Type B pancreatic cell (in vitro differentiated cells): ENCODE results near the gene IQGAP3. TPM values are rescaled to one million over a fixed set of nuclear protein-coding genes. Genes with fewer than 3 reads are reported as not detected.

Experiments used
- DNase-seq: peaks from one replicate; pipeline ENCODE4 v3.0.0; 2021; ENCODE audit warnings: mixed read lengths; ENCODE audit not compliant: unreplicated experiment; ENCODE audit errors: extremely low spot score
- H3K27ac Mint-ChIP-seq: 2 replicates; pipeline ENCODE4 v1.8.0; 2021; ENCODE audit warnings: mild to moderate bottlenecking, mixed read lengths
- H3K27me3 Mint-ChIP-seq: 2 replicates; pipeline ENCODE4 v1.8.0; 2021; ENCODE audit warnings: mixed read lengths
- H3K36me3 Mint-ChIP-seq: 2 replicates; pipeline ENCODE4 v1.8.0; 2021; ENCODE audit warnings: mixed read lengths
- H3K4me1 Mint-ChIP-seq: one replicate; pipeline ENCODE4 v1.8.0; 2021; ENCODE audit warnings: mixed read lengths; ENCODE audit not compliant: unreplicated experiment
- H3K4me3 Mint-ChIP-seq: 2 replicates; pipeline ENCODE4 v1.8.0; 2021; ENCODE audit warnings: mild to moderate bottlenecking, mixed read lengths
- H3K9me3 Mint-ChIP-seq: 2 replicates; pipeline ENCODE4 v1.8.0; 2021; ENCODE audit warnings: mixed read lengths
- CTCF ChIP-seq: fragments of 200-600 bp; sonication (generic); conservative IDR thresholded peaks from 2 replicates; pipeline ENCODE4 v1.5.0; 2021; ENCODE audit warnings: antibody characterized with exemption, mild to moderate bottlenecking
- total RNA-seq: library from RNA; stranded (reverse); gene quantifications from 2 replicates; pipeline ENCODE4 v1.2.1, GENCODE V29; 2021; ENCODE audit warnings: low replicate concordance

The IQGAP3 gene
- total RNA-seq, 1 donor from 2014 or later = 35.3 TPM

GRCh38 chr1:156530006-156530405 lies 42.4 kb downstream of the IQGAP3 start:
- Mint-ChIP-seq H3K27me3 (no peaks in the 10 kb centered on the region), H3K27ac (no peak overlapping the region), H3K36me3 (peaks cover 15% of the 10 kb centered on the region), H3K4me1 (peaks cover 10% of the 10 kb centered on the region), H3K4me3 (no peak overlapping the region), H3K9me3 (no peaks in the 10 kb centered on the region)
- TF ChIP-seq CTCF = no peak
- DNase-seq = no peak

- no peak overlapping the region for H3K27ac Mint-ChIP-seq
- H3K27me3 Mint-ChIP-seq = no peaks in the 10 kb centered on the region
- DNase-seq = no peak
- H3K4me3 Mint-ChIP-seq = no peak overlapping the region
- no peak for TF ChIP-seq CTCF
- H3K36me3 Mint-ChIP-seq = peaks cover 16% of the 10 kb centered on the region
- H3K4me1 Mint-ChIP-seq = peaks cover 10% of the 10 kb centered on the region
- no peaks in the 10 kb centered on the region for H3K9me3 Mint-ChIP-seq
Measured at GRCh38 chr1:156528875-156529425, 43.4 kb downstream of the IQGAP3 start.

GRCh38 chr1:156528231-156528630 lies 44.1 kb downstream of the IQGAP3 start:
- Mint-ChIP-seq H3K9me3 (no peaks in the 10 kb centered on the region), H3K27ac (no peak overlapping the region), H3K27me3 (no peaks in the 10 kb centered on the region), H3K4me3 (no peak overlapping the region), H3K36me3 (peaks cover 16% of the 10 kb centered on the region), H3K4me1 (peaks cover 10% of the 10 kb centered on the region)
- no peak for TF ChIP-seq CTCF
- DNase-seq = no peak

- H3K4me3 Mint-ChIP-seq = no peak overlapping the region
- no peaks in the 10 kb centered on the region for H3K9me3 Mint-ChIP-seq
- peaks cover 10% of the 10 kb centered on the region for H3K4me1 Mint-ChIP-seq
- H3K27ac Mint-ChIP-seq = no peak overlapping the region
- no peak for TF ChIP-seq CTCF
- H3K36me3 Mint-ChIP-seq = peaks cover 16% of the 10 kb centered on the region
- H3K27me3 Mint-ChIP-seq = no peaks in the 10 kb centered on the region
- no peak for DNase-seq
Measured at GRCh38 chr1:156527584-156527983, 44.8 kb downstream of the IQGAP3 start.

GRCh38 chr1:156525856-156526489 lies 46.4 kb downstream of the IQGAP3 start:
- Mint-ChIP-seq H3K4me3 (no peak overlapping the region), H3K9me3 (no peaks in the 10 kb centered on the region), H3K36me3 (peaks cover 16% of the 10 kb centered on the region), H3K27ac (no peak overlapping the region), H3K27me3 (no peaks in the 10 kb centered on the region), H3K4me1 (peaks cover 10% of the 10 kb centered on the region)
- no peak for DNase-seq
- no peak for TF ChIP-seq CTCF
